ENCODE measurements around the gene KASH5. TPM values are rescaled to one million over a fixed set of nuclear protein-coding genes. Genes with fewer than 3 reads are reported as not detected.
"Not testable (repeated sequence)": the region's sequence is repeated elsewhere in the genome, so short reads cannot be mapped to it uniquely, and the experiment has no call there.

KASH5 gene
- polyA plus RNA-seq, 6 donors from 2014 or later, result not detected

- Mint-ChIP-seq H3K27ac (no peak overlapping the region), H3K9me3 (peaks cover 0 to 18% (median 8%) of the 10 kb centered on the region in 7 donors), H3K36me3 (peaks cover 0 to 7% of the 10 kb centered on the region in 2 donors), H3K27me3 (no peaks in the 10 kb centered on the region), H3K4me1 (peaks cover 5 to 22% (median 10%) of the 10 kb centered on the region in 3 donors), H3K4me3 (peak overlapping the region in 1 of 8 donors; percentile 35)
- DNase-seq, result no peak
- ATAC-seq (ENCODE audit: low read depth in 2 of 2), result no peak
Measured at GRCh38 chr19:49366110-49366509, 21.9 kb upstream of the KASH5 start.

DNA sequence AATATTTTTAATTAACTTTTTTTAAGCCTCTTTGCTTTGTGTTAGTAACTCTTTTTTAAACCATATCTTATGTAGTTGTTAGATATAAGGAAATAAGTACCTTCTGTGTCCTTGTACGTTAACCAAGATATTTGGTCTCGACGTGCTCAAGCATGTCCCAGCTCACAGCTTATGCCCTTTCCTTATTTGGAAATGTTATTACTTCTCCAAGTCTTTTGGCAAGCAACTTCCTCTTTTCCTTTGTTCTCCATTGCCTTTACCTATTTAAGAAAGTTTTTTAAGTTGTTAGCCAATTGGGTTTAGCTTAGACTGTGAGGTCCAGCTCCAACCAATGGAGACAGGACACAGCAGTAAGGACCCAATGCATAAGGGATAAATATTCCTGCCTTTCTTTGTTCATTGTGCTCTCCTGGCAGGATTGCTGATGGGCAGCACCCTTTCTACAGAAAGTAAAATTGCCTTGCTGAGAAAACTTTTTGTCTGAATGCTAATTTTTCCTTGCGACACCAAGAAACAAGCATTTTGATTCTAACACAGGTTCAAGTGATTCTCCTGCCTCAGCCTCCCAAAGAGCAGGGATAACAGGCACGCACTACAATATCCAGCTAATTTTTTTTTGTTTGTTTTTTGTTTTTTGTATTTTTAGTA, 19.2 kb upstream of the KASH5 start:
- Mint-ChIP-seq H3K9me3 (peaks cover 0 to 18% (median 8%) of the 10 kb centered on the region in 7 donors), H3K27me3 (no peaks in the 10 kb centered on the region), H3K4me3 (no peak overlapping the region), H3K27ac (no peak overlapping the region), H3K36me3 (peaks cover 0 to 7% of the 10 kb centered on the region in 2 donors), H3K4me1 (peaks cover 0 to 13% (median 5%) of the 10 kb centered on the region in 3 donors)
- DNase-seq (no peak), ATAC-seq (ENCODE audit: low read depth in 2 of 2) (no peak)

DNA sequence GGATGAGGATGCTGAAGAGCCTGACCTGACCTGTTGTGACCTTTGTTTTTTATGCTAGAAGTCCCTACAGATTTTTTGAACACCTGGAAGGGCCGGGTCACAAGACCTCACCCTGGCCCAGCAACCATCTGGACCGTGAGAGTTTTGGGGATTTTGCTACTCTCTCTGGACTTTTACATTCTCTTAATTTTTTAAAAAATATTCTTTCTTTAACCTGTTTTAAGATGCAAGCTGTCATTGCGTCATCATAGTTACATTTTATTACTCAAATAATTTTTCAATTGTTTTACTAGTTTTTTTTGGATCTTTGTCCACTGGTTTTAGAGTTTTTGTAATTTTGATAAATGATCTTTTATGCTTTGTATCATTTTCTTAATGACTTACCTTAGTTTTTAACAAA, 16.9 kb upstream of the KASH5 start:
- ATAC-seq (ENCODE audit: low read depth in 2 of 2) (no peak), DNase-seq (no peak)
- Mint-ChIP-seq H3K27ac (no peak overlapping the region), H3K4me3 (no peak overlapping the region), H3K9me3 (peaks cover 0 to 18% (median 8%) of the 10 kb centered on the region in 7 donors), H3K27me3 (peaks cover 0 to 12% (median 7%) of the 10 kb centered on the region in 3 donors), H3K4me1 (peaks cover 0 to 5% (median 1%) of the 10 kb centered on the region in 3 donors), H3K36me3 (peaks cover 0 to 12% of the 10 kb centered on the region in 2 donors)

- H3K9me3 Mint-ChIP-seq, result peaks cover 0 to 18% (median 8%) of the 10 kb centered on the region in 7 donors
- peaks cover 0 to 18% (median 13%) of the 10 kb centered on the region in 3 donors for H3K27me3 Mint-ChIP-seq
- not testable (repeated sequence) for H3K4me3 Mint-ChIP-seq; DNase-seq; ATAC-seq (ENCODE audit: low read depth in 2 of 2); H3K4me1 Mint-ChIP-seq; H3K27ac Mint-ChIP-seq
- peaks cover 0 to 16% of the 10 kb centered on the region in 2 donors for H3K36me3 Mint-ChIP-seq
Measured at GRCh38 chr19:49373174-49373573, 14.9 kb upstream of the KASH5 start.

GRCh38 chr19:49374665-49375434, 13.2 kb upstream of the KASH5 start:
- no peaks in the 10 kb centered on the region for H3K4me1 Mint-ChIP-seq
- H3K27me3 Mint-ChIP-seq, result peaks cover 0 to 18% (median 13%) of the 10 kb centered on the region in 3 donors
- ATAC-seq (ENCODE audit: low read depth in 2 of 2) (no peak), DNase-seq (no peak)
- no peak overlapping the region for H3K4me3 Mint-ChIP-seq
- peaks cover 0 to 10% of the 10 kb centered on the region in 2 donors for H3K36me3 Mint-ChIP-seq
- H3K9me3 Mint-ChIP-seq, result peaks cover 0 to 7% (median 3%) of the 10 kb centered on the region in 7 donors
- H3K27ac Mint-ChIP-seq, result no peak overlapping the region

DNA sequence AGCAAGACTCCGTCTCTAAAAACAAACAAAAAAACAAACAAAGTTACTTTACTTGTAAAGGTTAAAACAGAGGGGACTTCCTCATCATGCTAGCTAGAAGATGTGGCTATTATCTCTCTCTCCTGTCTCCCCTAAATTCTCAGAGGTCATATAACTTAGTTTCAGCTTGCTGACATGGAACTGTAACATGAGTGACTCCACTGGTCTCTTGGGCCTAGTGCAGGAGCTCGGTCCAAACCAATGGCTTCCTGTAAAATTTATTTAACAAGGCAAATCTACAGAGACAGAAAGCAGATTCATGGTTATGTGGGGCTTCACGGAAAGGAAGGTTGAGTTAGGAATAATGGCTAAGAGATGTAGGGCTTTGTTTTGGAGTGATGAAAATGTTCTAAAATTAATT, 9.5 kb upstream of the KASH5 start:
- peaks cover 5 to 13% (median 8%) of the 10 kb centered on the region in 7 donors for H3K9me3 Mint-ChIP-seq

DNA sequence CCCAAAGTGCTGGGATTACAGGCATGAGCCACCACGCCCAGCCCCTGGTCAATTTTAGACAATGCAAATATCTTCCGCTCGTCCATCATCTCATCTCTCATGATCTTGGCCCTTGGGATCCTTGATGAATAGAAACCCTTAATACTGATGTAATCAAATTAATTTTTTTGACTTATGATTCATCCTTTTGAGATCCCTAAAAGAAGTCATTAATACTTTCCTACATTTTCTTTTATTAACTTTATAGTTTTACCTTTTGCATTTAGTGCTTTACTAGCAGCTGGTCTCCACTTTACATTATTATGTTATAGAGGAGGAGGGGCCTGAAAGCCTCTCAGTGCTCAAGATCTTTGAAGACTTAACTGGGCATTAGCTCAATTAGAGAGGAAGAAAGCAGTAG, 7.7 kb upstream of the KASH5 start:
- Mint-ChIP-seq H3K27me3 (peaks cover 4 to 28% (median 12%) of the 10 kb centered on the region in 3 donors), H3K4me3 (no peak overlapping the region), H3K9me3 (peaks cover 5 to 17% (median 10%) of the 10 kb centered on the region in 7 donors), H3K4me1 (no peaks in the 10 kb centered on the region), H3K27ac (no peak overlapping the region), H3K36me3 (peaks cover 5 to 15% of the 10 kb centered on the region in 2 donors)
- no peak for DNase-seq
- ATAC-seq (ENCODE audit: low read depth in 2 of 2), result no peak

More for the DNA sequence above, 9.5 kb upstream of the KASH5 start:
- peaks cover 4 to 33% (median 18%) of the 10 kb centered on the region in 3 donors for H3K27me3 Mint-ChIP-seq
- ATAC-seq (ENCODE audit: low read depth in 2 of 2) (no peak), DNase-seq (no peak)
- peaks cover 5 to 15% of the 10 kb centered on the region in 2 donors for H3K36me3 Mint-ChIP-seq
- no peak overlapping the region for H3K4me3 Mint-ChIP-seq
- no peaks in the 10 kb centered on the region for H3K4me1 Mint-ChIP-seq
- peak overlapping the region in 1 of 6 donors; percentile 4 for H3K27ac Mint-ChIP-seq

GRCh38 chr19:49382639-49383038, 5.4 kb upstream of the KASH5 start:
- H3K27me3 Mint-ChIP-seq, result peaks cover 4 to 15% (median 5%) of the 10 kb centered on the region in 3 donors
- ATAC-seq (ENCODE audit: low read depth in 2 of 2) (no peak), DNase-seq (no peak)
- no peak overlapping the region for H3K4me3 Mint-ChIP-seq
- H3K27ac Mint-ChIP-seq, result no peak overlapping the region
- peaks cover 5 to 7% of the 10 kb centered on the region in 2 donors for H3K36me3 Mint-ChIP-seq
- H3K9me3 Mint-ChIP-seq, result peaks cover 5 to 14% (median 10%) of the 10 kb centered on the region in 7 donors
- H3K4me1 Mint-ChIP-seq, result peaks cover 4 to 7% (median 6%) of the 10 kb centered on the region in 3 donors

DNA sequence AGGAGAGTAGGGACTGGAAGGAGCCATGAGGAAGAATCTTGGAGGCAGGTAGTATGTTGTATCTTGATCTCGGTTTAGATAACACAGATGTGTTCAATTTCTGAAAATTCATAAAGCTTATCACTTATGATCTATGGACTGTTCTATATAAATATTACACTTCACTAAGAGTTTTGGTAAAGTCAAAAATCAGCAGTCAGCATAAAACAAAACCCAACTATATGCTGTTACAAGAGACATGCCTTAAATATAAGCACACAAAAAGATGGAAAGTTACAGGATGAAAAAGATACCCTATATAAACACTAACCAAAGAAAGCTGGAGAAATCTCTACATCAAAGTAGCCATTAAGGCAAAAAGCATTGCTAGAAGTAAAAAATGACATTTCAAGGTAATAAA, 4.5 kb upstream of the KASH5 start:
- Mint-ChIP-seq H3K4me3 (peak overlapping the region in 1 of 8 donors; percentile 16), H3K4me1 (peaks cover 8 to 16% (median 15%) of the 10 kb centered on the region in 3 donors), H3K36me3 (peaks cover 5 to 7% of the 10 kb centered on the region in 2 donors), H3K27me3 (peaks cover 4 to 15% (median 5%) of the 10 kb centered on the region in 3 donors), H3K27ac (peak overlapping the region in 1 of 6 donors; percentile 5), H3K9me3 (peaks cover 5 to 14% (median 10%) of the 10 kb centered on the region in 7 donors)
- DNase-seq, result no peak
- ATAC-seq (ENCODE audit: low read depth in 2 of 2), result no peak

GRCh38 chr19:49389406-49389805, 1.4 kb downstream of the KASH5 start:
- H3K27me3 Mint-ChIP-seq, result no peaks in the 10 kb centered on the region

DNA sequence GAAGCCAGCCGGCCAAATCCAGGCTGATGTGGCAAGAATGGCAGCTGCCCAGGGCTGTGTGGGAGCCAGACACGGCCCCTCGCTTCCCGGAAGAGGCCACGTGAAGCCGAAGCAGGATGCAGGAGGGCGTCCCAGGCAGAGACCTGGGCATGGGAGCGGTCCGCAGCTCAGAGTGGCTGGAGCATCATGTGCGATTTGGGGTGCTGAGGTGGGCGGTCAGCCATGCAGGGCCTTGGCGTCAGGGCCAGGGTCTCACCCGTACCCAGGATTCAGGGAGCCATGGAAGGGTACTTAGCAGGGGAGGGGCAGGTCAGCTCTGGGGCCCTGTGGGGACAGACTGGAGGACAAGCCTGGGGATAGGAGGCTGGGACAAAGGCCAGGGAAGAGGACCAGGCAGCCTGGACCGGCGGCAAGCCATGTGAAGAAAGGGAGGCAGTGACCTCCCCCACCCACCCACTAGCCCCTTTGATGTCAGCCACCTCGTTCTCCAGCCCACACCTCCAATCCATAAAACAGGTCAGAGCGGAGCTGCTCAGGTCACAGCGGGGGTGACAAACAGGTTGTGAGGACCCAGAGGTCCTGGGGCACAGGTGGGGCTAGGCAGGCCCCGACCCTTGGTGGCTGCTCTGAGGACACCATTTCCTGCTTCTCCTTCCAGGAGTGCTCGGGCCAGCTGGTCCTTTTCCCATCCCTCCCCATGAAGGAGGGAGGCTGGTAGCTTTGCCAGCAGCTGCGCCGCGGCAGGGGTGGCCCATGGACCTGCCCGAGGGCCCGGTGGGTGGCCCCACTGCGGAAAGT, 2.3 kb downstream of the KASH5 start:
- Mint-ChIP-seq H3K27ac (peak overlapping the region; percentile 10 to 94 (median 68)), H3K4me1 (peaks cover 30 to 51% (median 44%) of the 10 kb centered on the region in 3 donors), H3K36me3 (no peaks in the 10 kb centered on the region), H3K4me3 (peak overlapping the region in 6 of 8 donors; percentile 21 to 57 (median 41)), H3K9me3 (no peaks in the 10 kb centered on the region), H3K27me3 (no peaks in the 10 kb centered on the region)
- no peak for DNase-seq
- no peak for ATAC-seq (ENCODE audit: low read depth in 2 of 2)

More at GRCh38 chr19:49389406-49389805, 1.4 kb downstream of the KASH5 start:
- Mint-ChIP-seq H3K27ac (peak overlapping the region in 2 of 6 donors; percentile 10 to 41), H3K9me3 (no peaks in the 10 kb centered on the region), H3K4me3 (peak overlapping the region in 1 of 8 donors; percentile 53), H3K4me1 (peaks cover 30 to 51% (median 44%) of the 10 kb centered on the region in 3 donors), H3K36me3 (no peaks in the 10 kb centered on the region)
- DNase-seq, result no peak
- no peak for ATAC-seq (ENCODE audit: low read depth in 2 of 2)

- Mint-ChIP-seq H3K27ac (peak overlapping the region; percentile 2 to 93 (median 50)), H3K4me3 (peak overlapping the region in 5 of 8 donors; percentile 21 to 75 (median 42)), H3K9me3 (no peaks in the 10 kb centered on the region), H3K4me1 (peaks cover 30 to 51% (median 43%) of the 10 kb centered on the region in 3 donors), H3K36me3 (no peaks in the 10 kb centered on the region), H3K27me3 (no peaks in the 10 kb centered on the region)
- DNase-seq, result peak; percentile 62
- ATAC-seq (ENCODE audit: low read depth in 2 of 2), result peak; percentile 82 to 88
Measured at GRCh38 chr19:49390929-49391359, 2.9 kb downstream of the KASH5 start.

Data from naive B cell (primary cell).